HG03139 (cell line): Measurements from ENCODE around the gene ATRNL1.

Source experiments
- ATAC-seq: cut with Tn5 transposase; IDR thresholded peaks from one replicate; pipeline ENCODE4 v1.9.1; 2021; ENCODE audit not compliant: unreplicated experiment

Gene ATRNL1

DNA sequence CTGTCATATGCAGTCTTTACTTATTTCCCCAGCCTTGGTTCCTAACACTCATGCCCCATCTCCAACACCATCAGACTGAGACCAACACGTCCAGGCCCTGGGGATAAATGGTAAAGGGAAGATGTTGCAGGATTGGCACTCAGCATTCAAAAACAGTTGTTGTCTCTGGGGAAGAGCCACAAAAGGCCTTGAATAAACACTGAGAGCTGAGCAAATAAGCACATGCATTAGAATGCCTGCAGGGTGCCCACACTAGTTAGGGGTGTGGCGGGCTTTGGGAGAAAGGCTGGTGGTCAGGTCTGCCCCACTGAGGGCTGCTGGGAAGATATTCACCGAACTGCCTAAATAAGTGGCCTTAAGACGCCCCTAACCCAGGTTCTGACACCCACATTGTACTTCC, 788.9 kb downstream of the ATRNL1 start:
- no peak for ATAC-seq

DNA sequence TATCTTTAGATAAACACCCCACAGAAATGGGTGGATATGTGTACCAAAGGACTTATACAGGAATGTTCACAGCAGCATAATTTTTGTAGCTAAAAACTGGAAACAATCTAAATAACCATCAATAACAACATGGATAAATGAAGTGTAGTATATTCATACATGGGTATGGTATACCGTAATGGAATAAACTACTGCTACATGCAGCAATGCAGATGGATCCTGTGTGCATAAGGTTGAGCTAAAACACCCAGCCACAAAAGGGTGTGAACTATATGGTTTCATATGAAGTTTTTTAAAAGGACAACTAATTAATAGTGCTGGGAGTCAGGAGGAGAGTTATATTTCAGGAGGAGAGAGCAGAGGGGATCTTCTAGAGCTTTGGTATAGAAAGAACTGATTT, 790.2 kb downstream of the ATRNL1 start:
- no peak for ATAC-seq

DNA sequence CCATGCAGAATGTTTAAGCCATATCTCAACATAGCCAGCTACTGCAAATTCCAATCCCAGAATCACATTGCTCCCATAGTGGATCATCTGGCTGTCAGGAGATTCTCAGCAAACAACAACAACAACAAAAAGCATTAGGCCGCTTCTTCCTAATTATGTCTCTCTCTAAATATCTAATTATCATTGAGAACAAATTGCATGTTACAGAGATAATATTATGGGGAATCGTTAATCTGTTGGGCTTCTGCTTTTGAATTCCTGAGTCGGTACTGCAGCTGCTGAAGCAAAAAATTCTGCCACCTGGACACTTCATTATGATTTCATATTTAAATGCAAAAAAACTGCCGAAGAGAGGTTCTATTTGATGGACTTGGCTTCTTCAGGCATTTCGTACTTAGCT, 791.2 kb downstream of the ATRNL1 start:
- no peak for ATAC-seq

DNA sequence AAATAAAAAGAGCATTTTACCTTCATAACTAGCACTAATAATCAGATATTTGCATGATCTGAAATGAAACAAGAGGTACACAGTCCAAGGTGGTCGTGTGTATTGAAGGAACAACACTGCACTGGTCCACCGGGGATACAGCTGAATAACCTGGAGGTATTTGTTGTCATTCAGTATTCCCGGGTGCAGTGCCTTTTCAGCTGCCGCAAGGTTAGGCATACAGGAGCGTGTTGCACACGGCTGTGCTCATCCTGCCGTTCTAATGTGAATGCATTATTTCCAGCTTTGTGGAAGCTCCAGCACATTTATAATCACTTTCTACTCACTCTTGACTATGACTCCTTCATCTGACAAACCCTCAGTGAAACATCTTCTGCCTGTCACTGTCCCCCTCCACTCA, 802.0 kb downstream of the ATRNL1 start:
- no peak for ATAC-seq

DNA sequence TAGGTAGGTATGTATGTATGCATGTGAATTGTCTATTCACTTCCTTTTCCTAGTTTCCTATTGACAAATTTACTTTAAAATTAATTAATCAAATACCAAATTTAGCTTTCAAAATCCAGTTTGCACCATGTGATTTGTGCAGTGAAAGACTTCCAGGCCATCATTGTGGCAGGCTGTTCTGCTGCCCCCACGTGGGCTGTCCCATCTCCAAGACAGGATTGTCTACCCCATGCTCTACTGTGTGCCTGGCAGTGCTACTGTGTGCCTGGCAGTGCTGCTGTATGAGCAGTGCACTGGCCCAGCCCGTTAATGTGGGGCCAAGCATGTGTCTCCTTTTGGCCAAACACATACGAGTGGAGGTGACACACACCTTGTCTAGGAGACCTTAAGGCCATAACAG, 805.1 kb downstream of the ATRNL1 start:
- ATAC-seq, result no peak

DNA sequence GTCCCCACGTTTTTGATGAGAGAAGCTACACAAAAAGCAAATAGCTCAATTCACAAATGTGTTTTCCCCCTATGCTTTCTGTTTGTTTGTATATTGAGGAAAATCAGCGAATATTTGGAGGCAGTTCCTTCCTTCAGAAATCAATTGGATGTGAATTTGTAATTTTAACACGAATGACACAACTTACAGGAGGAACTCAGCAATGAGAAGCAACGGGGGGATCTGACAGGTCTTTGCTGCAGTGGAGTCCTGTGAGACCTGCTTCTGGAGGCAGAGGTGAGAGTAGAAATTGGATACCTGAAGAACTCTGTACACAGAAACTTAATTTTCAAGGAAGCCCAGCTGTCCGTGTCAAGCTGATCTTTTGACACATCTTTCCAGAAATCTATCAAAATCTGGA, 809.4 kb downstream of the ATRNL1 start:
- no peak for ATAC-seq

DNA sequence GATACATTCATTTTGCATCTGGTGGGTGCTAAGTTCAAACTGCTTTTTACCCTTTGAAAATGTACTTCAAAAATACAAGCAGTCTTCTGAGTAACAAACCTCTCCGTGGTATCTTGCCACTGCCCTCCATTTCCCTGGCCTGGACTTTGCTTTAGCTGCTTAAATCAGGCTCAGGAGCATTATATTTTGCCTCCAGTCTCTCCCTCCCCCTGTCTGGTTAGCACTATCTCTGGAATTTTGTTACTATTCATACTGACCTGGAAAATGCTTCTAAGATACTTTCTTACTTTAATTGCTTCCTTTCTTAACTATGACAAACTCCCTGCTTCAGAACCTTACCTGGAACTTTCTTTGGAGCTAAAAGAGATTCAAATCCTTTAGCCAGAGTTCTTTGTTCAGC, 810.0 kb downstream of the ATRNL1 start:
- ATAC-seq, result no peak

DNA sequence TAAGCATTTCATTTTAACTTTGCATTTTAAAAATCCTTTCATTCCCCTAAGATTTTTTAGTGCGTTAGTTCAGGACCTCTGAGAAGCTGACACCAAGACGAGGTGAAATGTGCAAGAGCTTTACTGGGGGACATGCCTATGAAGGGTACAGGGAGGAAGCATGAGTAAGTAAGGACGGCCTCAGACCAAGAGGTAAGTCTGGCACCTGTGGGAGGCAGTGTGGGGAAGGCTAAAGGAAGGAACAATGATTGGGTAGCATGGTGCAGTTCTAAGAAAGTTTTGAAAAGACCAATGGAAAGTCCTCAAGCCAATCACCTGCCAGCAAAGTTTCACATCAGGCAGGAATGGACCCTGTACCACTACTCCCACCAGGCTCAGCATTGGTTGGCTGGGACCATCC, 810.7 kb downstream of the ATRNL1 start:
- ATAC-seq, result no peak

DNA sequence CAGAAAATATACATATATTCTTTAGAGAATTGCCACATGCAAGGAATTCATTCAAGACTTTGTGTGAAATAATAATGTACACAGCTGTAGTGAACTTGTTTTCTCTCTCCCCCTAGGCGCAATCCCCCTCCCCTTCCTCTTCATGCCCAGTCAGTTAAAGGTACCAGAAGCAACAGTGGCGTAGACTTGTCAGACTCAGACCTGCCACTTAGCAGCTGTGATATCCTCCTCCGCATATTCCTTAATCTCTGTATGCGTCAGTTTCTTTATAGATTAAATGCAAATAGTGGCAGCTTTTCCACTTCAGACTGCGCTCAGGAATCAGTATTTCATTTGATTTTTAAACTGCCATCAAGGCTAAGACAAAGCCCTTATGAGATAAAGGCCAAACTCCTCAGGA, 815.9 kb downstream of the ATRNL1 start:
- ATAC-seq, result no peak

DNA sequence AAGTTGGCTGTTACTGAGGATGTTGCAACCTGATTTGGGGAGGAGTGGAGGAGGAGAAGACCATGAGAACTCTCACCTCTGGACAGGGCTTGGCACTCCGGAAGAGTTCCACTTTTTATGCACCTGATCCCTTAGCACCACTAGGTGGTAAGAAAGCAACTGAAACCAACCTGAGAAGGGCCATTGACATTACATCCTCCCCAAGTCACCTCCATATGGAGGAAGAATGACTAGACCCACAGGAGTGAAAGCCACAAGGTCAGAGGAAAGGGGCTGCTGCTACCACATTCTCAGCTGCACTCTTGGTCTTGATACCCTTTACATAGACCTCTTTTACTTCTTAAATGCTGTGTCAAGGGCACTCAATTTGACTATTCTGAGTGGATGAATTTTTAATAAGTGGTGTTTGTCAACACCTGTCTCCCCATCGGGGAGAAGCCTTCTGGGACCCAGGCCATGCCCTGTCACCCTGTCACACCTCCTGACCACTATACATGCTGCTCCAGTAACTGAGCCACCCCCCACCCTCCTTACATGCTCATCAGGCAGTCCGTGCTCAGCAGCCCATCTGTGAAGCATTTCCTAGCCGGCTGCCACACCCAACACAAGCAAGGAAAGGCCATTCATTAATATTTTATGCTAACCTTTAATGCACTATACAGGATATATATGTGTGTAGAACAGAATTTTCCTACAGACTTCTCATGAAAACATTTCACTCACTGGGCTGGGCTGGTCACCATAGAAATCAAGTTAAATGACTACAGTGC, 817.0 kb downstream of the ATRNL1 start:
- ATAC-seq, result no peak

DNA sequence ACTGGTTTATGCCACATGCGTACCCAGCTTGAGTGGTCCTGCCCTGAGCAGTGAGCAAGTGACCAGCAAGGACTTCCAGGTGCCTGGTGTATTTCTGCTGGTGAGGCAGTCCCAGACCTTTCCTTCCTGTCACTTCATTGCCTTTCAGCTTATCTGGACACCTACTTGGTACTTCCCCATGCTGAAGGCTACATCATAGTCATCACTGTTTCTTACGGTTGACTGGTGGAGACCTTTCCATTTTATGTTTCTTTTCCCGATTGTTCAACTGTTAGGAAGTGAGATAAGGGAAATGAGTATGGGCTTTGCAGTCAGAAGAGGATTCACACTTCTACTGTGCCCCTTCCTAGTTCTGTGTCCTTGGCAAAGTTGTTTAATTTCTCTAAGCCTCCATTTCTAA, 821.3 kb downstream of the ATRNL1 start:
- ATAC-seq, result no peak

DNA sequence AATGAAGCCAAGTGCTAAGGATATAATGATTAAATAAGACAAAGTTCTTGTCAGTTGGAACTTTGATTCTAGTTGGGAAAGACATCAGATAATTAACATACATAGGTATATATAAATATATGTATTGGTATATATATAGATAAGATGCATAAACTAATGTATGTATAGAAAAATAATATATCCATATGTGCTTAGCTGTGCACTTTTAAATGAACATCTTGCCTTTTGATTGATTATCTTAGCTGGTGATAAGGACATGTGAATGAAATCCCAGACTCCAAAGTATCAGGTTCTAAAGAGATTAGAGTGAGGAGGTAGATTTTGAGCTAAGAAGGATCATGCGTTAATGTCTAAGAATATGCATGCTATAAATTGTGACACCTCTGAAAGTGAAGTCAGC, 822.3 kb downstream of the ATRNL1 start:
- ATAC-seq, result no peak

DNA sequence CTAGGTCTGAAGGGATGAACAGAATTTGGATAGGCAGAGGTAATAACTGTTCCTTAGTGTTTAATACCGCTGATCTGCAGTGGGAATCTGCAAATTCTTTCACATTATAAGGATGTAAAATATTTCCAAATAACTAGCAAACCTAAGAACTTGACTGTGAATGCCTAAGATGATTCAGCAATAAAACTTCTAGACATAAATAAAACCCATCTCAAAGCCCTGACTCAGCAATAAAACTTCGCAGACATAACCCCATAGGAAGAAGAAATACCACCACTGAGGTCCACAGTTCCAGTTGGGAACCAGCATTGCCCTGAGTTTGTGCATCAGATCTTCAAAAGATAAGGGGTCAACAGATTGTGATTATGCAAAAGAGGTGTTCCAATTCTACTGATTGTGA, 825.6 kb downstream of the ATRNL1 start:
- no peak for ATAC-seq

DNA sequence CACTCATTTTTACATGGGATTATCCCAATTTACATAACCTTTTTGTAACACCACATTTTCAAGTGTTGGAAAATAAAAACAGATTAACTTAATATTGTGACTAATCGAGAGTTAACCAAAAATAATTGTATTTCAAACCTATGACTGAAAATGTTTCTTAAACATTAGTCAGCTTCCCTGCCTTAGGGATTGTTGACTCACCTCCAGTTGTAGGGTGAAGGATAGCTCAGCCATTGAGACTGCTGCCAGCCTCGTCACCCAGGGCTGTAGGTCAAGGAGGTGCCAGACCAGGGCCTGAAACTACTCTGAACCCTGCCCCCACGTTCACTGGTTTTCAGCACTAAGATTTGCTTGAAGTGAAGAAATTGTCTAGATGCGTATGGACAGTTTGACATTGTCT, 828.6 kb downstream of the ATRNL1 start:
- no peak for ATAC-seq

DNA sequence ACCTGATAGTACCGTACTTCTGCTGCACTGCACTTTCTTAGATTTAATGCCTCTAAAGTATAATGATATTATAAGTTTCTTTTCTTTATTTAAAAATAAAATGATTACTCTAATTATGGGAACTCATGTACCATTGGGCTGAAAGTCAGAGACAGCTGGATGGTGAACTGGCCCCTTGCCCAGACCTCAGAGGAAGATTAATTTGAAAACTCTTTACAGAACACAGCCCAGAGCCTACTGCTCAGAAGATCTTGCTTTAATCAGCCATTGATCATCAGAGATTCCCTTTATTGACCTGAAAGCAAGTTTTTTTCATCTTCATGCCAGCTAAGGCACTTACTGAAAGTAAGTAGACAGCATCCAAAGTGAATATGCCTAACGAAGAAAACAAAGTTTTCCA, 838.1 kb downstream of the ATRNL1 start:
- ATAC-seq, result no peak

DNA sequence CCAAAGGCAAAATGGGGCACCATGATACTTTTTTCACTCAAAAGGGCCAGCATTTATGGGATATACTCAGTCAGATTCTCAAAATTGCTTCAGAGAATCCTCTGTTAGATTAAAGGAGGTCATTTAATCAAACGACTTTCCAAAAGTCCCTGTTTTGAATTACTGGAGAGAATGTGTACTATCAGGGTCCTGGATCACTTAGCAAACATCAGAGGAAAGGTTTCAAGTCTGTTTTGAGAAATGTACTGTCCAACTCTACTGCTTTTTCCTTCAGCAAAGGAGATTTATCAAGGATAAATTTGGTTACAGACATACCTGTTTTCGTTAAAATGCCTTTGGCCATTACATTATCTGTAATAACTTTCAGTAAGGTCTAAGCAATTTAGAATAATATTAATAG, 838.9 kb downstream of the ATRNL1 start:
- no peak for ATAC-seq

DNA sequence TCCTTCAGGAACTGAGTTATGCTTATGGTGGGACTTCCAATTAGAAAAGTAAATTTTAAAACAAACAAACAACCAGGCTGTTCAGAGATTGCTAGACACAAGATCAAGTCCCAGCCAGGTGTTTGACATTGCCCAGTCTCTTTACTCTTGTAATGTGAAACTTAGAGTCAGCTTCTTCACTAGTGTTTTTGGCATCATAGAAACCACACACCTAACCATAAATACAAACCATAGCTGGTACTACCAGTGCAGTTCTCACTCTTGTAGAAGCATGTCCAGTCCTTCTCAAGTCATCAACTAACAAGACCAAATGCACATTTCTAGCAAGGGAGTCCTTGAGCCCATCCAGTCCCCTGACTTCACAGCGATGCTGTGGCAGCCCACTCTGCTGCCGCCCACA, 839.9 kb downstream of the ATRNL1 start:
- no peak for ATAC-seq

DNA sequence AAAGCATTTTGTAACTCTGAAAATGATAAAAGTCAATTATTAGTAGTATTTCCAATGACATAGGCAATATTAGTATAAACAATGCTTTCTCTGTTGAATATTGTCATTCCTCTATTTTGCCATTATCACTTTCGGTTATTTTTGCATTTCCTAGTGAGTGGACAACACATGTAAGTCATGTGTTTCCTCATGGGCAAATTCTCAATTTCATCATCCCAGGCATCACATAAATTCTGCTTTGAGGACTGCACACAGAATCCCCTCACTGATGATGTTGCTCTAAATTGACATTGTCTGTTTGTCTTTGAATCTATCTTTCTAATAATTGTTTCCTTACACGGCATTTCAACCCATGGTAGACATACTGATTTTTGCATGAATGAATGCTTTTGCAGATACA, 842.6 kb downstream of the ATRNL1 start:
- ATAC-seq, result no peak

DNA sequence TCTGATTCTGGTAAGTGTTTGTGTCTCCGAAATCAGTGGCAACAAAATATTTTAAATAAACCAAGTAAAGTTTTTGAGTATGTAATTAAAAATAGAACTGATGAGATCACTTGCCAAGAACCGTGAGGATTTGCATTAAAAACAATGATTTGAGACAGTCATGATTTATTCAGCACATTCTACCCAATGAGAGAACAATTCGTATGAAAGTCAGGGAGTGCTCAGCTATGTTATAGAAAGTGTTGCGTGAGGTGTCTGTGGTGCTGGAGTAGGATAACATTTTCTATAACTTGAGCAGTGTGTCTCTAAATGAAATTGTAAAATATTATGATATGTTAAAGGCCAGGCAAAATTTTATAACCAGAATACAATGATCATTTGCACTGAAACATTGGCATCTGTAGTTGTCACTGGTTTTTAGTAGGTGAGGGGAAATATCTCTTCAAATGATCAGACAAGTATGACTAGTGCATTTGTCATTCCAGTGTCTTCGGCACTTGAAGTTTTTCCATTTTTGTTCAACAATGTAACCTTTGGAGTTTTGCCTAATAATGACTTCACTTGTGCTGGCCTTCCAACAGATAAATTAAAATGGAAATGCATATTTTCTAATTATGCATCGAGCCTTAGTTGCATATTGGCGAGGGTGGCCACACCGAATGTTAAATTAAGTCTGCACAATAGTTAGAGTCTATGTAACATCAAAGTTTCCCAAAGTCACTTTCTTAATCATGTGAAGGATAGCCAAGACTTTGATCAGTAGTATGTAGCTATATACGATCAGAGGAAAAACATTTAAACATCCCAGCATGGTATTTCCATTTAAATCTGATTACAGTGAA, 844.0 kb downstream of the ATRNL1 start:
- ATAC-seq, result no peak

DNA sequence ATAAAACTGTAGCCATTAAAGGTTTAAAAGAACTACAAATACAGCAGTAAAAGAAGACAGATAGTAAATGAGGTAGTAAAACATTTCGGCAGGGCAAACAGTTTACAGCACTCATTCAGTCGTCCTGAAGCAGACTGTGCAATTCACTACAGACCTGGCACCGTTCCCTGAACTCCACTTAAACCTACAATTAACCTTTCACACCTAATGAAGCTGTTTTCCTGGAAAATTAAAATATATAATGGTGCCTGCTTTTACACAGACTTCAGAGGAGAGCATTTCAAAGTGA, 844.5 kb downstream of the ATRNL1 start:
- ATAC-seq, result no peak

DNA sequence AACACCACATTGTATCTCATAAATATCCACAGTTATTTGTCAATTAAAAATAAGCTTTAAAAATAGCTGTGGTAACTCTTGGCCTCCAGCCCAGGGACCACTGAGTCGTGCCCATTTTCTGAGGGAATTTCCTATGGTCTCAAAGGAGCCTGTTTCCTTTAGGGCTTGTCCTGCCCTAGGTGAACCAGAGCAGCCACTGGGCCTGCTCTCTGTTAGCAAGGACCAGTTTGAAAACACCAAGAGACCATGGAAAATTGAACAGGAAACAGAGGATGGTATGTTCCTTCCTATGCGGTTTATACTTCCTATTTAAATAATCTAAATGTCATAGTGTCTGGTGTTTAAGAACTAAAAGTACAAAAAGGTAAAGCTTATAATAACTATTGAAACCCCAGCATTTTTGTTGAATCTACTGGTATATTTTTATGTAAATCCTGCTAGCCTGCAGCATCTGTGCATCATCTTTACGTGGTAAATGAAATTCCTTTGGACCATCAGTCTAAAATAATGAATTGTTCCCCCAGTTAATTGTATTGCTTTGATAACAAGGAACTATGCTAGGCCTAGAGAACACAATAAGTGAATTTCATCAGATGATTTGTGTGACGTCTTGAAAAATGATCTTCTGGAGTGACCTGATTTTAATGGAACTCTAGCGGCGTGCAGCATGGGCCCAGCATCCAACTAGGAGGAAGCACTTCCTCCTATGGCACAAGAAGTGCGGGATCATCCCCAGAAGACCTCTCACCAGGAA, 846.1 kb downstream of the ATRNL1 start:
- no peak for ATAC-seq

DNA sequence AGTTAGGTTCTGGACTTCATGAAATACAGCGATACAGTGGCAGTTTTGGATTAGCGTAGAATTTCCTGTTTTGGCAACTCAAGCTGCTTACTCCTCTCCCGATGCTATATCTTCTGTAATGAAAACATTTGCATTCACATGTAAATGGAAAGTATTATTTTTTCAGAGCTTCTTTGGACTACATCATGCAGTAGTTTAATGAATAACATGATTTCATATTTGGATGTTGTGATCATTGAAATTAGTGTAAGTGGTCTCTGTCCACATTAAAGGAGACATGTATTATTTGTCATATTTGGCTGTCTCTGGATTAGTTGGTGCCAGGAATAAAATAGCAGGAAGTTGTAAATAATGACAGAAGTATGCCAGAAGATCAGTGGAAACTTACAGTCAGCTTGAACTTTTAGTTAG, 848.2 kb downstream of the ATRNL1 start:
- no peak for ATAC-seq
